Fibroblast of villous mesenchyme (primary cell): ENCODE data around the gene YTHDC1. TPM values are rescaled to one million over a fixed set of nuclear protein-coding genes. Genes with fewer than 3 reads are reported as not detected.

Experiments
- DNase-seq: peaks from one replicate; pipeline ENCODE4 v3.0.0-alpha.2; 2010; ENCODE audit warnings: low read depth
- H3K4me3 ChIP-seq: 2 replicates; pipeline ENCODE4 v1.5.1; 2011; ENCODE audit warnings: low read depth, mild to moderate bottlenecking, low read length
- total RNA-seq: library from RNA; depleted of rRNA; stranded (reverse); fragments of >200 nt; gene quantifications from 2 replicates; pipeline ENCODE4 v1.2.3, GENCODE V29; 2012
- TF ChIP-seq, protein P1 (sequence below): IDR thresholded peaks from 2 replicates; pipeline ENCODE4 v1.5.1; 2012; ENCODE audit warnings: low read depth, mild to moderate bottlenecking, low read length; ENCODE audit not compliant: insufficient read depth

Gene YTHDC1
- total RNA-seq, 1 donor, result 43.2 TPM

DNA sequence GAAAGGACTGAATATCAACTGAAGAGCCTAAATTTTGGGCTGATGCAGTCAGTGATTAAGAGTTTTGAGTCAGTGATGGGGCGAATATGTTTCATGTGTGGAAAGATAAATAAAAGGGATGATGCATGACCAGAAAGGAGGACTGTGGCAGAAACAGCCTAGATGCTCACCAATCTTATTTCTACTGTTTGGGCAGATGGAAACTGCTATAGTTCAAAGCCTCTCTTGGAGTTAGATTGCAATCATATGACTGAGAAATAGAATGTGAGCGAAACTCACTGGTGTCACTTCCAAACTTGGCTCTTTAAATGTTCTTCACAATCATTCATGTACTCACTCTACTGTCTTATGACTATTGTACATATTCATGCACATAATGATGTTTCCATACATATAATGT, 35.4 kb upstream of the YTHDC1 start:
- no peak overlapping the region for H3K4me3 ChIP-seq
- no peak for DNase-seq
- TF ChIP-seq, protein P1, sequence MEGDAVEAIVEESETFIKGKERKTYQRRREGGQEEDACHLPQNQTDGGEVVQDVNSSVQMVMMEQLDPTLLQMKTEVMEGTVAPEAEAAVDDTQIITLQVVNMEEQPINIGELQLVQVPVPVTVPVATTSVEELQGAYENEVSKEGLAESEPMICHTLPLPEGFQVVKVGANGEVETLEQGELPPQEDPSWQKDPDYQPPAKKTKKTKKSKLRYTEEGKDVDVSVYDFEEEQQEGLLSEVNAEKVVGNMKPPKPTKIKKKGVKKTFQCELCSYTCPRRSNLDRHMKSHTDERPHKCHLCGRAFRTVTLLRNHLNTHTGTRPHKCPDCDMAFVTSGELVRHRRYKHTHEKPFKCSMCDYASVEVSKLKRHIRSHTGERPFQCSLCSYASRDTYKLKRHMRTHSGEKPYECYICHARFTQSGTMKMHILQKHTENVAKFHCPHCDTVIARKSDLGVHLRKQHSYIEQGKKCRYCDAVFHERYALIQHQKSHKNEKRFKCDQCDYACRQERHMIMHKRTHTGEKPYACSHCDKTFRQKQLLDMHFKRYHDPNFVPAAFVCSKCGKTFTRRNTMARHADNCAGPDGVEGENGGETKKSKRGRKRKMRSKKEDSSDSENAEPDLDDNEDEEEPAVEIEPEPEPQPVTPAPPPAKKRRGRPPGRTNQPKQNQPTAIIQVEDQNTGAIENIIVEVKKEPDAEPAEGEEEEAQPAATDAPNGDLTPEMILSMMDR, result no peak

DNA sequence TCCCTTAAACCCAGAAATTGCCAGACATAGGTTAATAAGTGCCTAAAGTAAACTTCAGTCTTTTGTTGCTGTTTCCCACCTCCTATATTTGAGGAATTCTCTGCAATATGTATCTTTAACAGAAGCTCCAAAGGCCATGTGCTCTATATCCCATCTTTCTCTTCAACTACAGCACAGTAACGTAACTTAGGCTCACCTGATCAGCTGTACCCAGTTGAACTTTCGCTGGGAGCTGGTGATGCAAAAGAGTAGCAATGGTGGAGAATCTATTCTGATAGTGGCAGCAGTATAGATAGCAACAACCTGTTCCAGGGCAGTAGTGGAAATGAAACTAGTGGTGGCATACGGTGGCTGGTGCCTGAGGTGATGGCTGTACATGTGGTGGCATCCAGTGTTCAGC, 33.2 kb upstream of the YTHDC1 start:
- TF ChIP-seq, protein P1, result no peak
- H3K4me3 ChIP-seq, result no peak overlapping the region
- DNase-seq, result no peak

DNA sequence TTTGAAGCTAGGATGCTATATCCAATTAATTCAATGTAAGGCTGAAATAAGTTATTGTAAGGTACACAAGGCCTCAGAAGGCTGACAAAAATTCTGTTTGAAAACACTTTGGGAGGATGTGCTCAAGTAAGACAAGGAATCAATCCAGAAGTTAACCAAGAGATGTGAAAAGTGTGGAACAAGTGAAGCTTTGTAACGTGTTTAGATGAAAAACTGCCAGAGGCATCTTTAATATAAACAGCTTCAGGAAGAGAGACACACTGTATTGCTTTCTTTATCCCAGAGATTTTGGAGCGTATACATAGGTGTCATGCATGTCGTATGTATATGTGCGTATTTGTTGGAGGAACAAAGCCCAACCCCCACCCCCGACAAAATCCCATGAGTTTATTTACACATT, 28.3 kb upstream of the YTHDC1 start:
- no peak for DNase-seq
- H3K4me3 ChIP-seq, result no peak overlapping the region
- TF ChIP-seq, protein P1, result no peak

DNA sequence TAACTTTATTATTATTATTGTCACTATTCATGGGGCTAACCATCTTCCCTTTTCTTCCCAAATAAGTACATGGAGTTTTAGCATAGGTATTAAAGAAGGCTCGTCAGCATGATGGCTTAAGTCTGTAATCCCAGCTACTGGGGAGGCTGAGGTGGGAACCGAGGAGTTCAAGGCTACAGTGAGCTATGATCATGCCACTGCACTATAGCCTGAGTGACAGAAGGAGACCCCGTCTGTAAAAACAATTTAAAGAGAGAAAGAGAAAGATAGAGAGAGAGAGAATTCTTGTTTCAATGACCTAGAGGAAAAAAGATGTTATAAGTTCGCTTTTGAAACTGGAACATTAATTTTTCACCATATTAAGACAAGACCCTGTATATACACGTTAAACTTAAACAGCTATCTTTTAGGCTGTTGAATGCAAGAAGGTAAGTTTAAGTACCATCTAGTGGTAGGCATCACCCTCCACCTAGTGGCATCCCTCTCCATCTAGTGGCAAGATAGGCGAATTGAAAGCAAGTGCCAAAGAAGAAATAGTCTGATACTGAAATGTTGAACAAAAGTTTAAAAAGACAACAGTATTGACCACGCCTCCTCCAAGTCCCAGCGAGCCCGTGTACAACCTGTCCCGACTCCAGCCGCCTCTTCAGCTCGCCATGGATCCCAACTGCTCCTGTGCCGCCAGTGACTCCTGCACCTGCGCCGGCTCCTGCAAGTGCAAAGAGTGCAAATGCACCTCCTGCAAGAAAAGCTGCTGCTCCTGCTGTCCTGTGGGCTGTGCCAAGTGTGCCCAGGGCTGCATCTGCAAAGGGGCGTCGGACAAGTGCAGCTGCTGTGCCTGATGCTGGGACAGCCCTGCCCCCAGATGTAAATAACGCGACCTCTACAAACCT, 26.0 kb upstream of the YTHDC1 start:
- peak; percentile 74 for DNase-seq
- H3K4me3 ChIP-seq, result peak overlapping the region; percentile 29
- TF ChIP-seq, protein P1, result peak; percentile 96

DNA sequence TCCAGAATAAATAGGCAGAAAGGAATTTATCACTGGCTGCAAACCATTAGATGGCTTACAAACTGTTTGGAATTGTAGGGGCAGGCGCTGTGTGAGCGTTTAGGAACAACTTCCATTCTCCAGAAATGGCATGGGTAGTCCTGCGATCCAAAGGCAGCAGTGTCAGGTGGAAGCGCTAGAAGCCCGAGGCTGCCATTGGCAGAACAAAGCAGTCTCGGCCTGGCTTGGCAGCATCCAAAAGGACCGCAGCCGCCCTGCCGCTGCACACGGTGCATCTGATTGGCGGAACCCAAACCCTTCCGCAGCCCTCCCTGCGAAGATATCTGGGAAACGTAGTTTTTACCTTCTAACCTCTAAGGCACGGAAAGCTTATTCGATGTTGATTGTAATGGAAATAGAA, 23.6 kb upstream of the YTHDC1 start:
- DNase-seq, result peak; percentile 60
- peak overlapping the region; percentile 1 for H3K4me3 ChIP-seq
- TF ChIP-seq, protein P1, result no peak

DNA sequence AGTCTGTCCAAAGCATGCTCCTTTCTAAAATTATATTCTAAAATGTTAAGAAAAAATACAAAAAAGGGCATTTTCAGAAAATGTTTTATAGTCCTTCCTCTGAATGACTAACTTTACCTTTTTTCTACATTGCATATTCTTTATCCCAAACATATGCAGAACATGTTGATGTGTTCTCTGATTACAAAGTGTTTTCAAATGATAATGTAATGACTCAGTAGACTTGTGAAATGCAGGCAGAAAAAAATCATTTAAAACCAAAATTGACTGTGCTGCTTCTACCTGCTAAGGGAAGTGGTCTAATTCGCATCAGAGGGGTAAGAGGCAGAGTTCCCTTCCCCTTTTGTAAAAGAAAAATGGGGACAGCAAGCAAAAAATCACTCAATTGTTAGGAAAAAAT, 22.7 kb upstream of the YTHDC1 start:
- TF ChIP-seq, protein P1, result no peak
- peak; percentile 56 for DNase-seq
- no peak overlapping the region for H3K4me3 ChIP-seq
